Measurements from ENCODE around the gene TCF19. TPM values are rescaled to one million over a fixed set of nuclear protein-coding genes. Genes with fewer than 3 reads are reported as not detected.

Gene TCF19
- polyA plus RNA-seq, 1 donor from 2014 or later, result 3.6 TPM

- Histone ChIP-seq H3K4me2 (ENCODE audit: low read length) (no peak overlapping the region), H3K27me3 (ENCODE audit: insufficient read depth, low read depth, low read length) (no peaks in the 10 kb centered on the region), H3K9me2 (ENCODE audit: insufficient read depth, low read length) (no peaks in the 10 kb centered on the region), H3F3A (ENCODE audit: insufficient read depth, low read length, poor library complexity, severe bottlenecking) (no peaks in the 10 kb centered on the region), H3K9ac (ENCODE audit: low read length) (no peak overlapping the region), H4K20me1 (ENCODE audit: insufficient read depth) (no peaks in the 10 kb centered on the region), H3K4me3 (ENCODE audit: low read length) (no peak overlapping the region), H3K9me3 (ENCODE audit: low read length) (no peaks in the 10 kb centered on the region), H3K36me3 (ENCODE audit: insufficient read depth, low read length) (no peaks in the 10 kb centered on the region), H3K79me2 (replicated peaks; ENCODE audit: insufficient read depth, low read length) (no peaks in the 10 kb centered on the region), H3K27ac (ENCODE audit: low read length) (no peak overlapping the region), H2AFZ (ENCODE audit: low read depth, low read length) (no peak overlapping the region)
- TF ChIP-seq EP300 (conservative IDR thresholded peaks at IDR 0.05; ENCODE audit: poor library complexity, severe bottlenecking) (no peak), SMC3 (conservative IDR thresholded peaks at IDR 0.05; ENCODE audit: poor library complexity) (no peak), TAF1 (IDR thresholded peaks at IDR 0.05; ENCODE audit: low read depth) (no peak), MXI1 (conservative IDR thresholded peaks at IDR 0.05; ENCODE audit: poor library complexity, severe bottlenecking) (no peak), REST (IDR thresholded peaks at IDR 0.05; ENCODE audit: borderline replicate concordance) (no peak), RAD21 (conservative IDR thresholded peaks at IDR 0.05) (no peak), EZH2 (IDR thresholded peaks at IDR 0.05; ENCODE audit: borderline replicate concordance, insufficient read depth, low read length, poor library complexity, severe bottlenecking) (no peak), POLR2AphosphoS5 (IDR thresholded peaks at IDR 0.05) (no peak)
These were observed 50.1 kb downstream of the TCF19 start for GRCh38 chr6:31208506-31208905.

- Histone ChIP-seq H3K4me2 (ENCODE audit: low read length) (no peak overlapping the region), H2AFZ (ENCODE audit: low read depth, low read length) (no peak overlapping the region), H3K9me3 (ENCODE audit: low read length) (no peaks in the 10 kb centered on the region), H3K4me3 (ENCODE audit: low read length) (no peak overlapping the region), H3K36me3 (ENCODE audit: insufficient read depth, low read length) (no peaks in the 10 kb centered on the region), H3K27me3 (ENCODE audit: insufficient read depth, low read depth, low read length) (no peaks in the 10 kb centered on the region), H3K9me2 (ENCODE audit: insufficient read depth, low read length) (no peaks in the 10 kb centered on the region), H3K79me2 (replicated peaks; ENCODE audit: insufficient read depth, low read length) (no peaks in the 10 kb centered on the region), H3F3A (ENCODE audit: insufficient read depth, low read length, poor library complexity, severe bottlenecking) (no peaks in the 10 kb centered on the region), H4K20me1 (ENCODE audit: insufficient read depth) (no peaks in the 10 kb centered on the region), H3K27ac (ENCODE audit: low read length) (no peak overlapping the region), H3K9ac (ENCODE audit: low read length) (no peak overlapping the region)
- TF ChIP-seq RAD21 (conservative IDR thresholded peaks at IDR 0.05) (no peak), POLR2AphosphoS5 (IDR thresholded peaks at IDR 0.05) (no peak), CTCF (IDR thresholded peaks at IDR 0.05; ENCODE audit: poor library complexity, severe bottlenecking) (no peak), MXI1 (conservative IDR thresholded peaks at IDR 0.05; ENCODE audit: poor library complexity, severe bottlenecking) (no peak), SMC3 (conservative IDR thresholded peaks at IDR 0.05; ENCODE audit: poor library complexity) (no peak), EZH2 (IDR thresholded peaks at IDR 0.05; ENCODE audit: borderline replicate concordance, insufficient read depth, low read length, poor library complexity, severe bottlenecking) (no peak), TAF1 (IDR thresholded peaks at IDR 0.05; ENCODE audit: low read depth) (no peak), EP300 (conservative IDR thresholded peaks at IDR 0.05; ENCODE audit: poor library complexity, severe bottlenecking) (no peak), REST (IDR thresholded peaks at IDR 0.05; ENCODE audit: borderline replicate concordance) (no peak)
These were observed 50.7 kb downstream of the TCF19 start for GRCh38 chr6:31209137-31209536.
